ENCODE results near the gene ZNF805. TPM values are rescaled to one million over a fixed set of nuclear protein-coding genes. Genes with fewer than 3 reads are reported as not detected.
"Not testable (repeated sequence)": the region's sequence is repeated elsewhere in the genome, so short reads cannot be mapped to it uniquely, and the experiment has no call there.

The ZNF805 gene
- total RNA-seq, 1 experiment from 2014 or later = 15.5 TPM

GRCh38 chr19:57245066-57245465 lies 4.6 kb downstream of the ZNF805 start:
- DNase-seq = no peak
- Histone ChIP-seq H3K27ac (no peak overlapping the region), H3K27me3 (no peaks in the 10 kb centered on the region), H3K4me3 (no peak overlapping the region), H3K4me1 (no peaks in the 10 kb centered on the region; the same call in 1 of the 2 replicates), H3K36me3 (peaks cover 26% of the 10 kb centered on the region), H3K9me3 (replicated peaks) (no peaks in the 10 kb centered on the region)

DNA sequence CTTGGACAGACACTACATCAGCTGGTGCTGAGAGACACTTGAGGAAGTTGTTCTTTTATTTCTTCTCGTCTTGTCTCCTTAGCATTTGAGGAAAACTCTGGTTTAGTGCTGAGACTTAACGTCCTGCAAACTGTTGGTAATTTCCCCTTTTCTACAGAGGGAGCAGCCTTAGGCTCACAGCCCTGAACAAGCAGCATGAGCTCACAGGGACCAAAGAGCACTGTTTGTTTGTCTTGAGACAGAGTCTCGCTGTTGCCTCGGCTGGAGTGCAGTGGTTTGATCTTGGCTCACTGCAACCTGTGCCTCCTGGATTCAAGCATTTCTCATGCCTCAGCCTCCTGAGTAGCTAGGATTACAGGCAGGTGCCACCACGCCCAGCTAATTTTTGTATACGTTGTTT lies 5.5 kb downstream of the ZNF805 start:
- peaks cover 33% of the 10 kb centered on the region for H3K36me3 ChIP-seq
- no peak for DNase-seq

GRCh38 chr19:57248646-57249045 lies 8.2 kb downstream of the ZNF805 start:
- Histone ChIP-seq H3K4me3 (no peak overlapping the region), H3K27me3 (no peaks in the 10 kb centered on the region), H3K4me1 (no peaks in the 10 kb centered on the region), H3K9me3 (replicated peaks) (no peaks in the 10 kb centered on the region), H3K27ac (no peak overlapping the region), H3K36me3 (peaks cover 51% of the 10 kb centered on the region)
- DNase-seq = no peak

More for the DNA sequence above, 5.5 kb downstream of the ZNF805 start:
- Histone ChIP-seq H3K27ac (no peak overlapping the region), H3K27me3 (no peaks in the 10 kb centered on the region), H3K4me3 (no peak overlapping the region), H3K9me3 (replicated peaks) (no peaks in the 10 kb centered on the region), H3K4me1 (no peaks in the 10 kb centered on the region; the same call in 1 of the 2 replicates)

DNA sequence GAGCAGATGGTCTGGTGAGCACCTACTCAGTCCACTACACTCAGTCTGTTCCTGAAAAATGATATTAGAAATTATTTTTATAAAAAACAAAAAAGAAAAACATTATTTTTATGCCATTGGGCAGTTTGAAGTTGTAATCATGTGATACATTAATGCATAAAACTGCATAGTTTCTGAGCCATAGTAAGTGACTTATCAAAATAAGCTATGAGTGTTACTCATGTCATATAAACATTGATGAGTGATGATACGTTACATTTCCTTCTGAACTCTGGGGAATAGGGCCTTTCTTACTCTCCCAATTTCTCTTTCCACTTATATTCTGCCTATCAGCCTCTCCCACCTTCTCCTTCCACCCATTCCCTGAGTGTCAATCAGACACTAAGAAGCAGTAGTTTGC lies 8.9 kb downstream of the ZNF805 start:
- Histone ChIP-seq H3K9me3 (replicated peaks) (no peaks in the 10 kb centered on the region), H3K4me1 (no peaks in the 10 kb centered on the region), H3K36me3 (peaks cover 52% of the 10 kb centered on the region), H3K4me3 (no peak overlapping the region), H3K27ac (no peak overlapping the region), H3K27me3 (no peaks in the 10 kb centered on the region)
- no peak for DNase-seq

GRCh38 chr19:57253767-57254166 lies 13.3 kb downstream of the ZNF805 start:
- not testable (repeated sequence) for H3K4me1 ChIP-seq; H3K27me3 ChIP-seq; H3K9me3 ChIP-seq (replicated peaks); DNase-seq; H3K4me3 ChIP-seq; H3K27ac ChIP-seq
- H3K36me3 ChIP-seq = peaks cover 47% of the 10 kb centered on the region

- Histone ChIP-seq H3K27me3 (no peaks in the 10 kb centered on the region), H3K9me3 (replicated peaks) (no peaks in the 10 kb centered on the region; the same call in 1 of the 2 replicates), H3K4me3 (no peak overlapping the region), H3K27ac (no peak overlapping the region), H3K36me3 (peaks cover 13% of the 10 kb centered on the region; the same call in 1 of the 2 replicates), H3K4me1 (no peaks in the 10 kb centered on the region)
- no peak for DNase-seq
Observed at GRCh38 chr19:57262044-57262443, 21.6 kb downstream of the ZNF805 start.

GRCh38 chr19:57263244-57263741 lies 22.9 kb downstream of the ZNF805 start:
- Histone ChIP-seq H3K36me3 (peaks cover 13% of the 10 kb centered on the region; the same call in 1 of the 2 replicates), H3K4me3 (no peak overlapping the region), H3K27ac (no peak overlapping the region), H3K4me1 (no peaks in the 10 kb centered on the region), H3K9me3 (replicated peaks) (no peaks in the 10 kb centered on the region; the same call in 1 of the 2 replicates), H3K27me3 (no peaks in the 10 kb centered on the region)
- DNase-seq = no peak

- no peak for DNase-seq
- Histone ChIP-seq H3K27ac (no peak overlapping the region), H3K9me3 (replicated peaks) (no peaks in the 10 kb centered on the region), H3K4me1 (no peaks in the 10 kb centered on the region), H3K4me3 (no peak overlapping the region), H3K36me3 (no peaks in the 10 kb centered on the region), H3K27me3 (no peaks in the 10 kb centered on the region)
Observed at GRCh38 chr19:57267291-57267690, 26.9 kb downstream of the ZNF805 start.

DNA sequence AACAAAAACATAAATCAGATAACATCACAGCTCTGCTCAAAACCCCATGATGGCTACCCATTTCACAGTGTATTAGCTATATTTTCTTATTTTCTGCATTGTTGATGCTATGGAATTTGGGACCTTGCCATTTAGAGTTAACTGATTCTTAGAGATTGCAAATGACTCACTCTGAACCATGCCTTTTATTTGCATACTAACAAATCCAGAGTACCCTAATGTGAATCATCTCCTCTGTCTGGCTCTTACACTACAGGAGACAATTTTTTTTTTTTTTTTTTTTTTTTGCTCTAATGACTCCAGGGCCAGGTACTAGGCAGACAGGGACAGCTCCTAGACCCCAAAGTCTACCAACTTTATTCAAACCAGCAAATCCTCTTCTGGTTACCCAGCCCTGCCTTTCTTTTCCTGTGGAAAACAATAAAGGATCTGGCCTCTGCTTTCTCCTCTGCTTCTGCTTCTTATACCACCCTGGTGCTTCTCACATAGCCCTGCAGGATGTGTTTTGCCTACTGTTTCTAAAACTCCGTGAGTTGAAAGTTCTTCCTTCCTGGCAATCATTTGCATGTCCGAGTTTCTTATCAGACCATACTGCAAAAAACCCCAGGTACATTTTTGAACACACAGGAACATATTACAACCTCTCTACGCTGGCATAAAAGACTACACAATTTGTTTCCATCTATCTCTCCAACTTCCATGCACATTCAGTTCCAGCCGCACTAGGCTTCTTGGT lies 29.3 kb downstream of the ZNF805 start:
- no peak for DNase-seq
- Histone ChIP-seq H3K9me3 (replicated peaks) (no peaks in the 10 kb centered on the region), H3K36me3 (no peaks in the 10 kb centered on the region), H3K4me3 (no peak overlapping the region), H3K4me1 (no peaks in the 10 kb centered on the region), H3K27ac (no peak overlapping the region), H3K27me3 (no peaks in the 10 kb centered on the region)

GRCh38 chr19:57271280-57271679 lies 30.8 kb downstream of the ZNF805 start:
- Histone ChIP-seq H3K36me3 (no peaks in the 10 kb centered on the region), H3K4me1 (no peaks in the 10 kb centered on the region), H3K4me3 (no peak overlapping the region), H3K9me3 (replicated peaks) (no peaks in the 10 kb centered on the region), H3K27ac (no peak overlapping the region), H3K27me3 (no peaks in the 10 kb centered on the region)
- DNase-seq = no peak

DNA sequence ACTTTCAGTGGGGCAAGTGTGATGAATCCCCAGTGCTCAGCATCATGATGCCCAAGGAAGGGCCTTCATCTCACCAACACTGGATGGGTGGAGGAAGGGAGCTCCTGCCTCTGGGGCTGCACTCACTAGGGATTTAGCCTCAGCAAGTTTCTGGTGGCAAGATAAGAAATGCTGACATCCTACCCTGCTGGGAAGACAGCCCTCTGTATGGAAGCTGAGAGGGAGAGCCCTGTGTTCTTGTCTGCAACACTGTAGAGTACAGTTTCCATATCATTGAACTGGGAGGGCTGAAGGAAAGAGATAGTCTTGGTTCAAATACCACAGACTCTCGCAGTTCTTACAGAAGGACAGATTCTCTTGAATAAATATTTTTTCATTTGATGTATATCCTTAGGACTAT lies 32.6 kb downstream of the ZNF805 start:
- H3K4me3 ChIP-seq = no peak overlapping the region
- no peaks in the 10 kb centered on the region for H3K27me3 ChIP-seq
- H3K4me1 ChIP-seq = no peaks in the 10 kb centered on the region
- no peaks in the 10 kb centered on the region for H3K9me3 ChIP-seq (replicated peaks)
- H3K27ac ChIP-seq = no peak overlapping the region
- no peak for DNase-seq
- H3K36me3 ChIP-seq = no peaks in the 10 kb centered on the region

DNA sequence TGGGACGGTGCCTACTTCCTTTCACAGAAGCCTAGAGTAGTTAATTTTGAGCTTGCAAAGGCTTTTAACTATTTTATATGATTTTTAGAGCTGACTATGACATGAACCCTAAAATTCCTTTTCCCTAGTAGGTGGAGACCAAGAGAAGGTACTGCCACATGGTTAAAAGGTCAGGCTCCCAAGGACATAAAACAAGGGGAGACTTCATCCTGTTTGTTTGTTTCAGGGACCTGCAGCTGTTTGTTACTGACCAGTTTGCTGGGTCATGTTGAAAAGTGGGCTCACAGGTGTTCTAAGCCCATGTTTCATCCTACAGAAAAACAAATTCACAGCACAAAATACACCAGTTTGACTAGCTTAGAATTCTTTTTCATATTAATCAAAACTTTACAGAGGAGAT lies 36.0 kb downstream of the ZNF805 start:
- Histone ChIP-seq H3K4me3 (no peak overlapping the region), H3K9me3 (replicated peaks) (no peaks in the 10 kb centered on the region), H3K27ac (no peak overlapping the region), H3K4me1 (no peaks in the 10 kb centered on the region), H3K36me3 (no peaks in the 10 kb centered on the region), H3K27me3 (no peaks in the 10 kb centered on the region)
- DNase-seq = no peak

GRCh38 chr19:57278481-57278880 lies 38.0 kb downstream of the ZNF805 start:
- H3K27me3 ChIP-seq; H3K4me1 ChIP-seq; H3K36me3 ChIP-seq; H3K9me3 ChIP-seq (replicated peaks); H3K27ac ChIP-seq; H3K4me3 ChIP-seq; DNase-seq: not testable (repeated sequence)

DNA sequence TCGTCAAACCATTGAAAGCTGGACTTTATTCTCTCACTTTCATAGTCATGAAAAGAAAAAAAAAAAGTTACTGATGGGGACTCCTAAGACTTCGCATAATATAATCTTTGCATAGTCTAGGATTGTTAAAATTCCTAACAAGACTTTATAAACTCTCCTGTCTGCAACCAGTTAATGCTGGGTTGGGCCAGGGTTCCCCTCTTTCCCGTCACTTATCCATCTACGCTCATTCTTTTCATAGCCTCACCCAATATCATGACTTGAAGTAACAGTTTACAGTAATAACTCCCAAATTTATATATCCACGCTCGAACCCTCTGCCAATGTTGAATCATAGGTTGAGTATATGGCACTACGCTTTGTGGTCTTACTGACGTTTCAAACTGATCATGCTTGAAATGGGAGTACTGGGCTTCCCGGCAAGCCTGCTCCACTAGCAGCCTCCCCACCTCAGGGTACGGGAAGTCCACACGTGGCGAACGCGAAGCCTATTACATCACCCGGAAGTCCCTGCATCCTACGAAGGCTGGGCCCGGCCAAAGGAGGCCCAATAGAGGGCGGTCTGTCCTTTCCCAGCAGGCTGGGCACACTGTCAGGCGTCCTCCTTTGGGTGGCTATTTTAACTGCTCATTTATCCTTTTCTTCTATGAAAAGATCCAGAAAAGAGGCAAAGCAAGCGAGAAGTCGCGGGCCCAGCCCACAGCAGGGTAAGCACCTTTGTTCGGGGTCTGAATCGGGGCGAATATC lies 39.2 kb downstream of the ZNF805 start:
- H3K4me1 ChIP-seq = peaks cover 3% of the 10 kb centered on the region; the same call in 1 of the 2 replicates
- H3K4me3 ChIP-seq = peak overlapping the region; percentile 84
- H3K27me3 ChIP-seq = no peaks in the 10 kb centered on the region
- peaks cover 11% of the 10 kb centered on the region for H3K36me3 ChIP-seq
- DNase-seq = peak; percentile 94 to 97
- no peaks in the 10 kb centered on the region for H3K9me3 ChIP-seq (replicated peaks)
- H3K27ac ChIP-seq = peak overlapping the region; percentile 95
